HepG2 (cell line): ENCODE measurements around the gene ARHGAP26. TPM values are rescaled to one million over a fixed set of nuclear protein-coding genes. Genes with fewer than 3 reads are reported as not detected.
A peak's percentile ranks its signal among the peaks of the same experiment; 100 is the strongest.

Experiments
- ATAC-seq: fragments of 200-7000 bp; cut with Tn5 transposase; 3 replicates; pipeline ENCODE4 v1.9.1; 2020; ENCODE audit warnings: mild to moderate bottlenecking, moderate library complexity
- BruUV-seq: library from RNA; stranded (reverse); fragments of 400-500 nt; replicated peaks from 2 replicates; lab custom pipeline; 2021; lab: Mats Ljungman, UMichigan
- CTCF ChIA-PET: fragments of 300-600 bp; formaldehyde crosslinking; extraction: SDS; loops from one replicate; lab custom pipeline; 2021; ENCODE audit warnings: low total read pairs, inconsistent platforms, low intra/inter-chr PET ratio; lab: Yijun Ruan, JAX
- POLR2A ChIA-PET: fragments of 350-600 bp; sonication (Branson Sonifier 250); formaldehyde crosslinking; loops from one replicate; lab custom pipeline; 2020; ENCODE audit warnings: antibody characterized with exemption, inconsistent platforms; lab: Yijun Ruan, JAX
- DNase-seq: peaks from one replicate; pipeline ENCODE4 v3.0.0-alpha.2; 2015; ENCODE audit warnings: low spot score
- FAIRE-seq: peaks from 3 replicates; lab custom pipeline; 2011; peaks lifted over from hg19 to GRCh38; lab: Jason Lieb, UNC
- H2AFZ ChIP-seq: one replicate; pipeline ENCODE4 v1.6.1; 2011; ENCODE audit warnings: low read length, inconsistent platforms
- H3K27ac ChIP-seq: fragments of 300-600 bp; 3 replicates; pipeline ENCODE4 v1.8.0; 2011; ENCODE audit warnings: mixed run types, mild to moderate bottlenecking, mixed read lengths, low read length, inconsistent platforms; ENCODE audit not compliant: insufficient read depth; ENCODE audit errors: extremely low read length
- H3K27me3 ChIP-seq, 2 experiments: fragments of 200-600 bp in 1 of 2; 2 replicates in 1 of 2; 3 replicates in 1 of 2; pipeline versions ENCODE4 v1.6.0 to v1.8.0; 2011; ENCODE audit warnings: low read length in 2 of 2, mild to moderate bottlenecking in 2 of 2, moderate library complexity in 2 of 2, inconsistent platforms in 1 of 2; ENCODE audit not compliant: insufficient read depth in 2 of 2, control insufficient read depth in 1 of 2
- H3K36me3 ChIP-seq, 2 experiments: fragments of 200-600 bp in 1 of 2; replicated peaks in 1 of 2; 2 replicates in 1 of 2; 3 replicates in 1 of 2; pipeline versions ENCODE4 v1.5.1 to v1.8.0; 2011; ENCODE audit warnings: low read length in 2 of 2, inconsistent platforms in 1 of 2; ENCODE audit not compliant: insufficient read depth in 2 of 2, control insufficient read depth in 1 of 2
- H3K4me1 ChIP-seq: 2 replicates; pipeline ENCODE4 v1.5.1; 2012; ENCODE audit warnings: low read length, inconsistent platforms; ENCODE audit not compliant: insufficient read depth
- H3K4me2 ChIP-seq: 2 replicates; pipeline ENCODE4 v1.6.0; 2011; ENCODE audit warnings: low read depth, low read length, inconsistent platforms
- H3K4me3 ChIP-seq, 3 experiments: fragments of 200-600 bp in 1 of 3; sonication (generic), shearing (Covaris generic) in 1 of 3; replicated peaks in 1 of 3; 2 replicates each; pipeline ENCODE4 v1.5.1; 2011 to 2016; ENCODE audit warnings: low read length in 3 of 3, inconsistent platforms in 2 of 3, low read depth in 2 of 3, mild to moderate bottlenecking in 2 of 3, control low read depth in 1 of 3, mixed read lengths in 1 of 3; ENCODE audit not compliant: insufficient read depth in 1 of 3
- H3K79me2 ChIP-seq: one replicate; pipeline ENCODE4 v1.6.1; 2011; ENCODE audit warnings: low read length, inconsistent platforms; ENCODE audit not compliant: insufficient read depth
- H3K9ac ChIP-seq: 2 replicates; pipeline ENCODE4 v1.6.0; 2011; ENCODE audit warnings: mild to moderate bottlenecking, low read depth, low read length, inconsistent platforms; ENCODE audit not compliant: insufficient read depth
- H3K9me3 ChIP-seq: 2 replicates; pipeline ENCODE4 v1.5.1; 2012; ENCODE audit warnings: mild to moderate bottlenecking, low read length
- H4K20me1 ChIP-seq: 2 replicates; pipeline ENCODE4 v1.6.0; 2011; ENCODE audit warnings: inconsistent platforms, mild to moderate bottlenecking, low read length, moderate library complexity; ENCODE audit not compliant: insufficient read depth
- CBX1 ChIP-seq: IDR thresholded peaks from one replicate; pipeline ENCODE4 v1.6.1; 2016; ENCODE audit warnings: antibody characterized with exemption, low read depth
- CHD2 ChIP-seq: IDR thresholded peaks from 2 replicates; pipeline ENCODE4 v1.6.1; 2011; ENCODE audit warnings: low read depth, low read length, improper control_type of control experiment
- CTCF ChIP-seq: sonication (generic); formaldehyde crosslinking; IDR thresholded peaks from 2 replicates; pipeline ENCODE4 v1.5.0; 2020; ENCODE audit warnings: mild to moderate bottlenecking, missing genetic modification reagents, moderate library complexity
- NCOR1 ChIP-seq: fragments of 200-600 bp; sonication (generic); IDR thresholded peaks from 2 replicates; pipeline ENCODE4 v1.7.0; 2017; ENCODE audit warnings: antibody characterized with exemption, low read length, borderline replicate concordance
- SOX6 ChIP-seq, 2 experiments: fragments of 450-650 bp in 1 of 2; sonication (generic) in 1 of 2; formaldehyde crosslinking in 1 of 2; IDR thresholded peaks; 2 replicates each; pipeline versions ENCODE4 v1.4.0 to v1.6.1; 2017 to 2020; ENCODE audit warnings: antibody characterized with exemption in 1 of 2, mild to moderate bottlenecking in 1 of 2, missing genetic modification reagents in 1 of 2
- STAG1 ChIP-seq: sonication (generic); formaldehyde crosslinking; IDR thresholded peaks from 2 replicates; pipeline ENCODE4 v1.4.0; 2020; ENCODE audit warnings: missing genetic modification reagents
- ZNF160 ChIP-seq: sonication (generic); formaldehyde crosslinking; IDR thresholded peaks from 2 replicates; pipeline ENCODE4 v1.8.0; 2022; ENCODE audit warnings: mild to moderate bottlenecking, inconsistent platforms, missing genetic modification reagents
- WGBS: methylation state at CpG from one replicate; pipeline ENCODE4 v1.1.6; 2017; ENCODE audit warnings: low lambda C conversion rate; 5-methylcytosine and 5-hydroxymethylcytosine counted together
- in situ Hi-C: cut with HindIII; loops from 2 replicates; pipeline ENCODE4 v1.10.0; 2017; ENCODE audit warnings: low pct_unique_long_range_greater_than_20kb; ENCODE audit not compliant: extremely low pct_ligation_motif_present
- intact Hi-C: fragments of 100-400 bp; cut with micrococcal nuclease; formaldehyde crosslinking; loops from one replicate; pipeline ENCODE4 v1.10.0; 2022; ENCODE audit not compliant: unreplicated experiment
- polyA plus RNA-seq, 8 experiments: library from polyadenylated mRNA; depleted of rRNA in 3 of 8; stranded (reverse) in 7 of 8; unstranded in 1 of 8; fragments of >200 nt; fragmentation: Illumina TruSeq in 4 of 8; extraction: Trizol in 4 of 8; gene quantifications; 2 replicates each; pipeline versions ENCODE4 v1.2.1 to v1.2.3, GENCODE V29; 2011 to 2016; ENCODE audit warnings: low read depth in 4 of 8, missing spikeins in 1 of 8, mixed read lengths in 1 of 8; ENCODE audit not compliant: insufficient read depth in 1 of 8
- total RNA-seq, 5 experiments: library from RNA; depleted of rRNA; stranded (reverse); fragments of >200 nt; fragmentation: Illumina TruSeq; extraction: Trizol; gene quantifications; 2 replicates each; pipeline ENCODE4 v1.2.3, GENCODE V29; 2016; ENCODE audit warnings: low read depth in 1 of 5
- TF ChIP-seq, protein P1 (sequence below): sonication (generic); formaldehyde crosslinking; IDR thresholded peaks from 2 replicates; pipeline ENCODE4 v1.9.0; 2022; ENCODE audit warnings: low read depth, missing genetic modification reagents
- TF ChIP-seq, protein P2 (sequence below): sonication (generic); formaldehyde crosslinking; IDR thresholded peaks from 2 replicates; pipeline ENCODE4 v1.5.1; 2020; ENCODE audit warnings: mild to moderate bottlenecking, missing genetic modification reagents, moderate library complexity

ARHGAP26 gene
- total and polyA plus RNA-seq, 2 of the 13 experiments (the other 11 are each of a cell fraction or from before 2014, with no cell fraction given), result 9.6 to 18.2 TPM

DNA sequence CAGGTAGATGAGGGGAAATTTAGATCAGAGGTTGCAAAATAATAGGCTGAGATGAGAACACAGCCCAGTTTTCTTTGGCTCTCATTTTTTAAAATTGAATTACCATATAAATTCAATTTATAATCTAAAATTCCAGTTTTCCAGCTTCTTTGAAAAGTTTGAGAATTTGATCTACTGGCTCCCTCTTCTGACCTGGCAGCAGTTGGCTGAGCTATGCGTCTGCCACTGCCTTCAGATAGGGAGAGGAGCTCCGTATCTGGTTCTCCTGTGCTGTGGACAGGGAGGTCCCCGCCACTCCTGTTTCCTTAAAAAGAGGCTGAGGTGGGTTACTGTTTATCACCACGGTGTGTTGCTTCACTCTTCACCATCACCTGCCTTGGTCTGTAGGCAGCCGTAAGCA, 103.7 kb downstream of the ARHGAP26 start:
- H3K27me3 ChIP-seq, result no peaks in the 10 kb centered on the region
- H4K20me1 ChIP-seq, result no peaks in the 10 kb centered on the region
- no TSS peak for BruUV-seq
- H2AFZ ChIP-seq, result no peak overlapping the region
- no peak overlapping the region for H3K9ac ChIP-seq
- H3K9me3 ChIP-seq, result no peaks in the 10 kb centered on the region
- FAIRE-seq (no peak), DNase-seq (no peak), ATAC-seq (peak; percentile 39; the same call in 1 of the 3 replicates)
- ChIA-PET CTCF (no interaction called here), POLR2A (interaction anchor here (1.0 to 1.8 kb wide), 2 partner anchors 39 to 103 kb away, joined by 3 to 11 read pairs; partner anchors contain the start of gene ARHGAP26)
- TF ChIP-seq CTCF (CRISPR knock-in tag), result peak; percentile 31; the same call in 1 of the 2 replicates
- peak; percentile 53 for TF ChIP-seq STAG1
- TF ChIP-seq CBX1, result no peak
- H3K27ac ChIP-seq, result no peak overlapping the region
- intact Hi-C loops (no loop called here), in situ Hi-C loops (loop anchor here (5.0 kb wide), 1 partner anchor 102 kb away; the partner anchor contains the start of gene ARHGAP26)
- no peak overlapping the region for H3K4me2 ChIP-seq
- H3K4me1 ChIP-seq, result peaks cover 52% of the 10 kb centered on the region
- H3K4me3 ChIP-seq, result no peak overlapping the region
- 93% methylated on average over 5 of the region's 5 CpGs for WGBS
- H3K36me3 ChIP-seq, result 0 out of 5 replicates have a peak, but pooled peaks cover 0 to 3% of the 10 kb centered on the region in 2 experiments
- H3K79me2 ChIP-seq, result peaks cover 8% of the 10 kb centered on the region

DNA sequence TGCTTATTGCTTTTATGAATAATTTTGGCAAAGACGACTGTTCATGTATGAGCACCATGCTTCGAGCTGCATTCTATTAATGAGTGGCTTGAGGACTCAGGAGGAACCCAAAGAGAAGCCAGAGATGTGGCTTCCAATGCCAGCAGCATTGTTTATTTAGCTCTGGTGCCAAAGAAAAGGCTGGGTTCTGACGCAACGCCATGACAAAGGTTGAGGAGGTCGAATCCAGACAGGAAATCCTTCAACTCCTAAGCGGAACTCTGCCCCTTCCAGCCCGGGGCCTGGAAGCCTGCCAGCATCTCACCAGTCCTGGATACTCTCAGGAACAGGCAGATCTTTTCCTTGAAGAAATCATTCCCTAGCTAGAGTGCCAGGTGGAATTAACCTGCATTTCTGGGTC, 104.4 kb downstream of the ARHGAP26 start:
- WGBS, result 62% methylated on average over 2 of the region's 7 CpGs
- Histone ChIP-seq H3K4me3 (no peak overlapping the region), H3K36me3 (0 out of 5 replicates have a peak, but pooled peaks cover 0 to 7% of the 10 kb centered on the region in 2 experiments), H3K4me2 (0 out of 2 replicates have a peak overlapping the region, but pooled peaks have one; percentile 6), H3K9ac (no peak overlapping the region), H2AFZ (no peak overlapping the region), H3K4me1 (peaks cover 49% of the 10 kb centered on the region), H4K20me1 (no peaks in the 10 kb centered on the region), H3K27ac (no peak overlapping the region), H3K27me3 (no peaks in the 10 kb centered on the region), H3K9me3 (no peaks in the 10 kb centered on the region), H3K79me2 (peaks cover 5% of the 10 kb centered on the region)
- peak; percentile 67 for DNase-seq
- peak; percentile 60 for FAIRE-seq
- POLR2A ChIA-PET, result interaction anchor here (1.0 to 1.8 kb wide), 2 partner anchors 40 to 104 kb away, joined by 3 to 11 read pairs; partner anchors contain the start of gene ARHGAP26
- in situ Hi-C loops (loop anchor here (5.0 kb wide), 1 partner anchor 102 kb away; the partner anchor contains the start of gene ARHGAP26), intact Hi-C loops (no loop called here)
- CTCF ChIA-PET, result no interaction called here
- no TSS peak for BruUV-seq
- peak; percentile 57 for ATAC-seq
- TF ChIP-seq SOX6 (IDR thresholded peaks at IDR 0.05) (no peak), SOX6 (CRISPR knock-in tag; IDR thresholded peaks at IDR 0.05) (peak; percentile 34; the same call in 1 of the 2 replicates), NCOR1 (no peak), ZNF160 (CRISPR knock-in tag) (no peak), CHD2 (no peak)
- TF ChIP-seq, protein P1, sequence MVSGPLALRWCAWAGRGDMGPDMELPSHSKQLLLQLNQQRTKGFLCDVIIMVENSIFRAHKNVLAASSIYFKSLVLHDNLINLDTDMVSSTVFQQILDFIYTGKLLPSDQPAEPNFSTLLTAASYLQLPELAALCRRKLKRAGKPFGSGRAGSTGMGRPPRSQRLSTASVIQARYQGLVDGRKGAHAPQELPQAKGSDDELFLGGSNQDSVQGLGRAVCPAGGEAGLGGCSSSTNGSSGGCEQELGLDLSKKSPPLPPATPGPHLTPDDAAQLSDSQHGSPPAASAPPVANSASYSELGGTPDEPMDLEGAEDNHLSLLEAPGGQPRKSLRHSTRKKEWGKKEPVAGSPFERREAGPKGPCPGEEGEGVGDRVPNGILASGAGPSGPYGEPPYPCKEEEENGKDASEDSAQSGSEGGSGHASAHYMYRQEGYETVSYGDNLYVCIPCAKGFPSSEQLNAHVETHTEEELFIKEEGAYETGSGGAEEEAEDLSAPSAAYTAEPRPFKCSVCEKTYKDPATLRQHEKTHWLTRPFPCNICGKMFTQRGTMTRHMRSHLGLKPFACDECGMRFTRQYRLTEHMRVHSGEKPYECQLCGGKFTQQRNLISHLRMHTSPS, result peak; percentile 64; the same call in 1 of the 2 replicates
- TF ChIP-seq, protein P2, sequence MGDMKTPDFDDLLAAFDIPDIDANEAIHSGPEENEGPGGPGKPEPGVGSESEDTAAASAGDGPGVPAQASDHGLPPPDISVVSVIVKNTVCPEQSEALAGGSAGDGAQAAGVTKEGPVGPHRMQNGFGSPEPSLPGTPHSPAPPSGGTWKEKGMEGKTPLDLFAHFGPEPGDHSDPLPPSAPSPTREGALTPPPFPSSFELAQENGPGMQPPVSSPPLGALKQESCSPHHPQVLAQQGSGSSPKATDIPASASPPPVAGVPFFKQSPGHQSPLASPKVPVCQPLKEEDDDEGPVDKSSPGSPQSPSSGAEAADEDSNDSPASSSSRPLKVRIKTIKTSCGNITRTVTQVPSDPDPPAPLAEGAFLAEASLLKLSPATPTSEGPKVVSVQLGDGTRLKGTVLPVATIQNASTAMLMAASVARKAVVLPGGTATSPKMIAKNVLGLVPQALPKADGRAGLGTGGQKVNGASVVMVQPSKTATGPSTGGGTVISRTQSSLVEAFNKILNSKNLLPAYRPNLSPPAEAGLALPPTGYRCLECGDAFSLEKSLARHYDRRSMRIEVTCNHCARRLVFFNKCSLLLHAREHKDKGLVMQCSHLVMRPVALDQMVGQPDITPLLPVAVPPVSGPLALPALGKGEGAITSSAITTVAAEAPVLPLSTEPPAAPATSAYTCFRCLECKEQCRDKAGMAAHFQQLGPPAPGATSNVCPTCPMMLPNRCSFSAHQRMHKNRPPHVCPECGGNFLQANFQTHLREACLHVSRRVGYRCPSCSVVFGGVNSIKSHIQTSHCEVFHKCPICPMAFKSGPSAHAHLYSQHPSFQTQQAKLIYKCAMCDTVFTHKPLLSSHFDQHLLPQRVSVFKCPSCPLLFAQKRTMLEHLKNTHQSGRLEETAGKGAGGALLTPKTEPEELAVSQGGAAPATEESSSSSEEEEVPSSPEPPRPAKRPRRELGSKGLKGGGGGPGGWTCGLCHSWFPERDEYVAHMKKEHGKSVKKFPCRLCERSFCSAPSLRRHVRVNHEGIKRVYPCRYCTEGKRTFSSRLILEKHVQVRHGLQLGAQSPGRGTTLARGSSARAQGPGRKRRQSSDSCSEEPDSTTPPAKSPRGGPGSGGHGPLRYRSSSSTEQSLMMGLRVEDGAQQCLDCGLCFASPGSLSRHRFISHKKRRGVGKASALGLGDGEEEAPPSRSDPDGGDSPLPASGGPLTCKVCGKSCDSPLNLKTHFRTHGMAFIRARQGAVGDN (CRISPR knock-in tag), result no peak
